ENCODE data around the gene SHISAL2B.
"Not testable (repeated sequence)": the region's sequence is repeated elsewhere in the genome, so short reads cannot be mapped to it uniquely, and the experiment has no call there.

The SHISAL2B gene

GRCh38 chr5:64700765-64701164 lies 10.5 kb downstream of the SHISAL2B start:
- no peak for DNase-seq

GRCh38 chr5:64706074-64706473 lies 15.8 kb downstream of the SHISAL2B start:
- not testable (repeated sequence) for DNase-seq

- no peak for DNase-seq
Measured at GRCh38 chr5:64707191-64707590, 16.9 kb downstream of the SHISAL2B start.

GRCh38 chr5:64714495-64714894 lies 24.2 kb downstream of the SHISAL2B start:
- DNase-seq = not testable (repeated sequence)

- DNase-seq = no peak
Measured at GRCh38 chr5:64722588-64722987, 32.3 kb downstream of the SHISAL2B start.

- no peak for DNase-seq
Measured at GRCh38 chr5:64727150-64727549, 36.8 kb downstream of the SHISAL2B start.

- DNase-seq = no peak
Measured at GRCh38 chr5:64742411-64742810, 52.1 kb downstream of the SHISAL2B start.

- DNase-seq = no peak
Measured at GRCh38 chr5:64742821-64743220, 52.5 kb downstream of the SHISAL2B start.

GRCh38 chr5:64744914-64745313 lies 54.6 kb downstream of the SHISAL2B start:
- no peak for DNase-seq

GRCh38 chr5:64746446-64746845 lies 56.1 kb downstream of the SHISAL2B start:
- DNase-seq = no peak

- no peak for DNase-seq
Measured at GRCh38 chr5:64749385-64749784, 59.1 kb downstream of the SHISAL2B start.

GRCh38 chr5:64754066-64754465 lies 63.8 kb downstream of the SHISAL2B start:
- no peak for DNase-seq

GRCh38 chr5:64758901-64759300 lies 68.6 kb downstream of the SHISAL2B start:
- DNase-seq = no peak

- no peak for DNase-seq
Measured at GRCh38 chr5:64759960-64760660, 69.8 kb downstream of the SHISAL2B start.

- DNase-seq = no peak
Measured at GRCh38 chr5:64763948-64764503, 73.7 kb downstream of the SHISAL2B start.

GRCh38 chr5:64765804-64766504 lies 75.7 kb downstream of the SHISAL2B start:
- DNase-seq = no peak

GRCh38 chr5:64766941-64767340 lies 76.6 kb downstream of the SHISAL2B start:
- DNase-seq = no peak

Measured in C1 segment of cervical spinal cord (tissue), 14 donors.